Embryonic facial prominence (tissue), 1 donor: ENCODE measurements around the gene EFHC1.
A peak's percentile ranks its signal among the peaks of the same experiment; 100 is the strongest.
"Not testable (repeated sequence)": the region's sequence is repeated elsewhere in the genome, so short reads cannot be mapped to it uniquely, and the experiment has no call there.

ENCODE experiments used
- DNase-seq: peaks from one replicate; pipeline ENCODE4 v3.0.0-alpha.2; 2016; ENCODE audit errors: extremely low spot score

Gene EFHC1

DNA sequence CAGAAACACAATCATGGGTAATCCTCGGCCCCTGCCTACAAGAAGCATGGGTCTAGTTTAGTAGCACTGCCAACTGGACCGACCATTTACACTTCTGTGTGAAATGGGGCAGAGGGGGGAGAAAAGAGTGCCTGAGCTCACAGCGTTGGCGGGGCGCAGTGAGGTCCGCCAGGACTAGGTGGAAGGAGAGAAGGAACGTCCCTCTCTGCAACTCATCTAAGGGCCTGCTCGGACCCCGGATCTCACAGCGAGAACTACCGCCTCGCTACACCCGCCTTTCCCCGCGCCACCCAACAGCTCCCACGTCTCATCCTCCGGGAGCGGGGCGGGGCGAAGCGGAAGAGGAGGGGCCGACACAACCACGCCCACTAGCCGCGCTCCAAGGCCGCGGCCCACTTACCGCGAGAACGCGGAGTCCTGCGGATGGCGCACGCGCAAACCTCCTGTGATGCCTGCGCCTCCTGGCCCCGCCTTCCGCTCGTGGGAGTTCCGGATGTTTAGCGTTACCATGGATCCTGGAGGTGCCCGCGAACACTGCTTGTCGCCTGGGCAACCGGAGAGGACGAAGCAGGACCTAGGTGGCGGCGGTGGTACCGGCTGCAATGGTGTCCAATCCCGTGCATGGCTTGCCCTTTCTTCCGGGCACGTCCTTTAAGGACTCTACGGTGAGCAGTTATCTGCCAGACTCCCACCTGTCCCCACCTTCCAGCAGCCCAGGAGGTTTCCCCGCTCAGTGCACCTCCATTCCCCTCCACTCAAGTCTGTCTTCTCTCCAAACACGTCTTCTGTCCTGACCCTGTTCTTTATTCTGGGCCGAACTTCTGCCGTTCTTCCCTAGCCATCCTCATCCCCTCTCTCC is at the start of gene EFHC1:
EFHC1 (plus strand) TSS at position 534 of the 859 bp plus-strand sequence; CDS start at position 603, 69 bp downstream.
- peak; percentile 96 for DNase-seq

DNA sequence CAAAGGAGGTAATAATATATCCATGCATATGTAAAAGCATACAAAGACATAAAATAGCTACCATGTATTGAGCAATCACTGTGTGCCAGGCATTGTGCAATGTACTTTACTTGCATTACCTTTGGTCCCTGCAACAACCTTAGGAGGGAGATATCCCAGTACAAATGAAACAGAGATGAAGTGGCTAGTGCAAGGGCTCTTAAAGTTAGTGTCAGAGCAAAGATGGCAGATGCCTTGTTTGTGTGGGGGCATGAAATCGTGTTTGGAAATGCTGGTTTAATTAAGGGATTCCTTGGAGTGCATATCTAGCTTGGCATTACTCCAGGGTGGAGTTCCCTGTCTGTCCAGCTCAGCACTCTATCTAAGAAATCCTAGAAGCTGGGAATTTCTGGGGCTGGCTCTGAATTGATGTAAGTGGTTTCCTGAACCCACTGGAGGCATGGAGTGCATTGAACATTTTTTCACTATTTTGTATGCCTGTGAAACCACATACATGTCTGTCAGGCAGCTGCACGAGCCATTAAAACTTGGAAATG is 48.4 kb upstream of the EFHC1 start:
- no peak for DNase-seq

- no peak for DNase-seq
Measured at GRCh38 chr6:52373151-52373690, 46.9 kb upstream of the EFHC1 start.

GRCh38 chr6:52374247-52374646 is 45.9 kb upstream of the EFHC1 start:
- DNase-seq, result no peak

- DNase-seq, result no peak
Measured at GRCh38 chr6:52375780-52376556, 44.2 kb upstream of the EFHC1 start.

GRCh38 chr6:52376763-52377162 is 43.4 kb upstream of the EFHC1 start:
- DNase-seq, result no peak

DNA sequence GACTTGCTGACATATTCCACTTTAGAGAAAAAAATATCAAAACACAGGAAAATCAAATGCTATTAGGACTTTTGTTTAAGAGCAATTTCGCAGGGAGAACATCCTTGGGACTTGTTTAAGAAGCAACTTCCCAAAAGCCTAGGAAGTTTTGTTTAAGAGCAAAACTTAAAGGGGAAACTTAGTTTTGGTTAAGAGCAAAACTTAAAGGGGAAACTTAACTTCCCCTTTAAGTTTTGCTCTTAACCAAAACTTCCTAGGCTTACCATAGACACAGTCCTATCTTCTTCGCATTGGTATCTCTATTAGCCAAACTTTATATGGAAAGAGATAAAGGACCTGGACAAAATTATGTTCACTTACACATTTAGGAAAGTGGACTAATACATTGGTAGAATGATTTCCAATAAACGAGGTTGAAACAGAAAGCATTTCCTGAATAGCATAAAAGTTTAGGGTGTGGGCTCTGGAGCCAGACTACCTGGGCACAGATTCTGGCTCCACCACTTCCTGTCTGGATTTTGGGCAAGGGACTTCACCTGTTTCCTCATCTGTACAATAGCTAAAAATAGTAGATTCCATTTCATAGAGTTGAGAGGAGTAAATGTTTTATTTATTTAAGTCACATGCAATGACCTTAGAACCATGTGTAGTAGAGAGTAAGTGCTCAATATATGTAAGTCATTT is 42.5 kb upstream of the EFHC1 start:
- DNase-seq, result no peak

GRCh38 chr6:52381249-52381648 is 38.9 kb upstream of the EFHC1 start:
- no peak for DNase-seq

GRCh38 chr6:52384145-52384766 is 35.9 kb upstream of the EFHC1 start:
- DNase-seq, result no peak

DNA sequence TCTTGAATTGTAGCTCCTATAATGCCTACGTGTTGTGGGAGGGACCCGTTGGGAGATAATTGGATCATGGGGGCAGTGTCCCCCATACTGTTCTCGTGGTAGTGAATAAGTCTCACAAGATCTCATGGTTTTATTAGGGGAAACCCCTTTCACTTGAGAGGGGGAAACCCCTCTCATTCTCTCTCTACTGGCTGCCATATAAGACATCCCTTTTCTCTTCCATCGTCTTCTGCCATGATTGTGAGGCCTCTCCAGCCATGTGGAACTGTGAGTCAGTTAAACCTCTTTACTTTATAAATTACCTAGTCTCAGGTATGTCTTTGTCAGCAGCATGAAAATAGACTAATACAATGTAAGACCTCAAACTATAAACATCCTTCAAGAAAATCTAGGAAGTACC is 35.1 kb upstream of the EFHC1 start:
- DNase-seq, result no peak

GRCh38 chr6:52388119-52388518 is 32.0 kb upstream of the EFHC1 start:
- not testable (repeated sequence) for DNase-seq

GRCh38 chr6:52388790-52389189 is 31.4 kb upstream of the EFHC1 start:
- no peak for DNase-seq

DNA sequence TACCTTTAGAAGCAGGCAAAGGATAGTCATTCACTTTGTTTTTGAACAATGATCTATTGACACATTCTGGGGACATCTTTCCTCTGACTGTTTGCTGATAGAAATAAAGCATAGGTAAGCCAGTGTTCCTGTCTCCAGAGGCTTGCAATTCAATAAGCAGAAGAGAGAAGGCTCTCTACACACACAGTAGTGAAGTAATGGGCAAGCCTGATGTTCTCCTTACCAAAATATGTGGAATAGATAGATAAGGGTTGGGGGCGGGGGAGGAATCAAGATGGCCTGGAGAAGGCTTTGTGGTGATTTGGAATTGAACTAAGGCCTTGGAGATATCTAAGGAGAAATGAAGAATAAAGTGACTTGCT is 30.9 kb upstream of the EFHC1 start:
- no peak for DNase-seq

- no peak for DNase-seq
Measured at GRCh38 chr6:52389626-52390360, 30.3 kb upstream of the EFHC1 start.

DNA sequence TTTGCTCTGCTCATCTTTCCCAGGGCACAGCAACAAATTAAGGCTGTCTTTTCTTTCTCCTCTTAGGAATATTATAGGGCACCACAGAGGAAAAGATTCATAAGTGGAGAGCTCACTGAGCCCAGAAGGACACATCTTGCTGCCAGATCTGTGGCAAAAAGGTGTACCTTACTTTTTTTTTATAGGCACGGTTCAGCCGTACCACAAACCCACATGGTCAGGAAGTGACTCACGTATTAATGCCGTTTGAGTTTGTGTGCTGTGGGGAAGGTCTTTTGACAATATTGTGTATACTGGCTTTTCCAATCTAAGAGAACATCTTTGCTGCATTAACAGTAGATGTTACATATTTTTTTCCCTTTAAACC is 29.8 kb upstream of the EFHC1 start:
- no peak for DNase-seq

- DNase-seq, result no peak
Measured at GRCh38 chr6:52391599-52391998, 28.5 kb upstream of the EFHC1 start.

- no peak for DNase-seq
Measured at GRCh38 chr6:52392944-52393343, 27.2 kb upstream of the EFHC1 start.

DNA sequence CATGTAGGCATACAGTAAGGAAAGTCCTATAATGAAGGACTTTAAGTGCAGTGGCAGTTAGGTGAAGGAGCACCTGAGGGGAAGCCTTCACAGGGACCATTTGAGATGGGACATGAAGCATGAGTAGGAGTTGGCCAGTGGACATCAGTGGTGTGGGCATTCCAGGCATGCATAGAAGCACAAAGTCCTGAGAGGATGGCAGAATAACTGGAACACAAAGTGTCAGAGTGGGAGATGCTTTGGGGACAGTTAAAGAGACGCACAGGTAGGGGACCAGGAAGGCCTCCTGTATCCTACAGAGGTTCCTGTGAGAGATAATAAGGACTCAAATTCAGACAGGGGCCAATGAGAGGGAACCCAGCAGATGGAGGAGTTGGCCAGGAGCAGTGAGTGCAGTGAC is 26.4 kb upstream of the EFHC1 start:
- no peak for DNase-seq

- DNase-seq, result no peak
Measured at GRCh38 chr6:52394251-52394666, 25.9 kb upstream of the EFHC1 start.

- DNase-seq, result no peak
Measured at GRCh38 chr6:52395969-52396368, 24.2 kb upstream of the EFHC1 start.
